Measurements from ENCODE around the gene ALG1.
"Not testable (repeated sequence)": the region's sequence is repeated elsewhere in the genome, so short reads cannot be mapped to it uniquely, and the experiment has no call there.

Gene ALG1

DNA sequence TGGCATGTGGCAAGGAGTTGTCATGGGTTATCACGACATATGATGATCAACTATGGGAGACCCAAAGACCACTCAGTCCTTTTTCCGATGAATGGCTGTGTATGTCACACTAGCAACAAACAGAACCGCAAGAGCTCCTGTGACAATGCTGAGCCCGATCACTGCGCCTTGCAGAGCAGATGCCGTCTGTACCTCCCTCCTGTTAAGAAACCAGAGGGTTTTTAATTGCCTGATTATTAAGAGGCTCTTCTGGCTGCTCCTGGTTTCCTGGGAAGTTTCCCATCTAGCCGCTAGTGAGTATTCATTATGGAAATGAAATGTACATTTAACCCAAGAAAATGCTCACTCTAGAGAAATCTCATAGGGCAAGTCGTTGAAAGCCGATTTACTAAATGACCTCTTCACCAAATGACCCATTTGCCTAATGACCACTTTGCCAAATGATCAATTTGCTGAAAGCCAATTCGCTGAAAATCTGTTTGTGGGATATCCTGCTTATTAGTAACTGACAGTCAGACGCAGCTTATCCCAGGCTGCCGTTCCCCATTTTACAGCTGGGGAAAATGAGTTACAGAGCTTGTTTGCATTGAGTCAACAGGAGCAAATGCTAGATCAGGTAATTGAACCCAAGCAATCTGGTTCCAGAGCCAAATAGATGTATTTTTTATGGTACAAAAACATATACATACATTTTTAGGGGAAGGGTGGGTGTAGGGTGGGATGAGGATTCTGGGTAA, 31.8 kb downstream of the ALG1 start:
- not testable (repeated sequence) for FAIRE-seq

DNA sequence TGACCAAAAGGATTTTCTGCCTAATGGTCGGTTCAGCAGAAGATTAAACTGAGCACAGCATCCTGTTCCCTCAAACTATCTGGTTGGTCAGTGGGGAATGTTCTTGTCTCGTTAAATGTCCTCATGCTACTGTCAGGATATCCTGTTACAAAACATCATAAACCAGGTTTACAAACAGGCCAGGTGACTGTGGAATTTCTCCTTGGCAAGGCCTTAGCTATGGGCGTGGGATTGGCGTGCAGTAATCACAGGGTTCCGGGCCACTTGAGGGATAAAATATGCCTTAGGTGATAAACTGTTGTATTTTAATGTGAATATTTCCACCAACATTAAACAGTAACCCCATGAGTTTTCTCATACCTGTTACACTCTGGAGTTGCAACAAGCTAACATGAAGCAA, 33.4 kb downstream of the ALG1 start:
- FAIRE-seq, result not testable (repeated sequence)

DNA sequence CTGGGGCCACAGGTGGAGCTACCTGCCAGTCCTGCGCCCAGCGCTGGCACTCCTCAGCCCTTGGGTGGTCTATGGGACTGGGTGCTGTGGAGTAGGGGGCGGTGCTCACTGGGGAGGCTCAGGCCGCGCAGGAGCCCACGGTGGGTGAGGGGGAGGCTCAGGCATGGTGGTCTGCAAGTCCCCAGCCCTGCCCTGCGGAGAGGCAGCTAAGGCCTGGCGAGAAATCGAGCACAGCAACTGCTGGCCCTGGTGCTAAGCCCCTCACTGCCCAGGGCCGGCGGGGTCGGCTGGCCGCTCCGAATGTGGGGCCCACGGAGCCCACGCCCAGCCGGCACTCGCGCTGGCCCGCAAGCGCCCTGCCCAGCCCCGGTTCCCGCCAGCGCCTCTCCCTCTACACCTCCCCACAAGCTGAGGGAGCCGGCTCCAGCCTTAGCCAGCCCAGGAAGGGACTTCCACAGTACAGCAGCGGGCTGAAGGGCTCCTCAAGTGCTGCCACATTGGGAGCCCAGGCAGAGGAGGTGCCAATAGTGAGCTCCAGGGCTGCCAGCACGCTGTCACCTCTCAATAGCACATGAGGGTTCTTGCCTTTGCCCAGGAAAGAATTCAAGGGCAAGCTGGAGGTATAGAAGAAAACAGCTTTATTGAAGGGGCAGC, 37.0 kb downstream of the ALG1 start:
- no peak for FAIRE-seq

DNA sequence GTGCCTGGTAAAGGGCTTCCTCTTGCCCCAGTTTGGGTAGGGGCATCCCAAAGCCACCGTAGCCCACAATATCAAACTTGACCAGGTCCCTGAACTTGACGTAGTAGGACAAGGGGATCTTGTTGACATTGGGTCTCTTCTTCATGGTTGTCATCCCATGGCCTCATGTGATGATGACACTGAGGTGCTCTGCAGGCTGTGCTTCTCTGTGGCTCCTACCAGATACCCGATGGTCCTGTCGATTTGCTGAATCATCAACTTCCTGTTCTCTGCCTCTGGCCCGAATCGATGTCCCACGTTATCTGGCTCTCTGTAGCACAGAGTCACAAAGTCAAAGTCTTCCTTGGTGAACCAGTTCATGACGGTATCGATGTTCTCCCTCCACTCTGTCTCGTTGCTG, 39.3 kb downstream of the ALG1 start:
- FAIRE-seq, result not testable (repeated sequence)

DNA sequence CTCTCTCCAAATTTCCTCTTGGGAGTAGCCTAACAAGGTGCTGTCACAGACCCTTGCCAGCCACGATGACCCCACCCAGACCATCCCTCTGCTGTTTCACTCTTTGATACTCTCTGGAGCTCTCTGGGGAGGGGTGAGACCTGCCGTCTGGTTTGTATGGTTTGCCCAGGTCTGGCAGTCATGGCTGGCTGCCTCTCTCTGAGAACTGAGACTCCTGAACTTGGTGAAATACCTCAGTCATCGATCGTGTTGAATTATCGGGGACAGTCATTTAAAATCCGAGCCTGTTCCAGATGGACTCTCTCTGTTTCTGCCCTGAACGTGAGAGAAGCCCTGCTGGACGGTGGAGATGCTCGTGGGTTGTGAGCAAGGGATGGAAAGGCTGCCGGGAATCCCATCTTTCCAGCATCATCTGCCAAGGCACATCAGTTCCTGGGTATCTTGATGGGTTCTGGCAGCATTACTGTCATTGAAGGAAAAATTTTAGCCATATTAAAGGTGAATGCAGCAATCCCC, 45.2 kb downstream of the ALG1 start:
- not testable (repeated sequence) for FAIRE-seq

DNA sequence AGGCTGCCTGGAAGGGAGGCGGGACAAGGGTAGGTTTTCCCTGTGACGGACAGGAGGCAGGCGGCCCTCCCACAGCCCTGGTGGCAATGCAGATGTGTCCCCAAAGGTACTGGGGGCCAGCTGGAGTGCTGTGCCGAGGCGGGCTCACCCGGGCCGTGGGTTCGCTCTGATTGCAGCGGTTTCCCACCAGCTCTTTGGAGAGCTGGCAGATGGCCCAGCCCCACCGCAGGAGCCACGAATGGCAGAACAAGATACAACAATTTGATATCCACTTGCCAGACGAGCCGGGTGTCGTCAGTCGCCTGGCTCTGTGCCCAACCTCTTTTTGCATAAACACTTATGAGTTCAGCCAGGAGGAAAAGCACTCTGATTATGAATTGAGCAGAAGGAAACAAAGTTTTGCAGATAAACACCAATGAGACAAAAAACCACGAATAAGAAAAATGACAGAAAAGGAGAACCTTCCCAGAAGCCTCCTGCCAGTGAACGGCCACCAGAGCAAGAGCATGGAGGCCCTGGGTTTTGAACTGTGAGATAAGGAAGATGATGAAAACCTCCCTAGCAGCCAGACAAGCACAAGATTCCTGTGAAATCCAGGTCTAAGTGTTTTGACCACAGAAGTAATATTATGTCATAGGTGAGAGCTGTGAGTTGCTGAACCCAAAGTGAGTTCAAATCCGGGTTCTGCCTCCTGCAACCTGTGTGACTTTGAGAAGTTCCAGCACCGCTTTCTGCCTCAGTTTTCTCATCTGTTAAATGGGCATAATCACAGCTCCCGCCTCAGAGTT, 45.9 kb downstream of the ALG1 start:
- FAIRE-seq, result not testable (repeated sequence)

DNA sequence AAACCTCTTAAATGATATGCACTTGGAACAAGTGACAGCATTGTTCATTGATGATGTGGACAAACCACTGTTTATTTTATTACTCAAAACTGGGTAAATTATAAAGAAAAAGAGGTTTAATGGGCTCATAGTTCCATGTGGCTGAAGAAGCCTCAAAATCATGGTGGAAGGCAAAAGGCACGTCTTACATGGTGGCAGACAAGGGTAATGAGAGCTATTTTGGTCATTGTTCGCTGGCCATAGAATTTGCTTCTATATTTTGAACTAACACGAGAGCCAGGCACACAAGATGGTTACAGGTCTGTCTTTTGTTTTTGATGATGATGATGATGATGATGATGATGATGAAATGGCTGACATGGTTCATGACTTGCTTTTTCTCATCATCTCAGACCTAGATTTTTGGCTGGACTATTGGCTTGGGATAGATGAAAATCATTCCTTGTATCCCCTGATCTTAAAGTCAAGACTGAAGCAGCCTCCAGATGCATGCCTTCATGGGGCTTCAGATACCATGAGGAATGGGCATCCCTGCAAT, 59.9 kb downstream of the ALG1 start:
- FAIRE-seq, result not testable (repeated sequence)

DNA sequence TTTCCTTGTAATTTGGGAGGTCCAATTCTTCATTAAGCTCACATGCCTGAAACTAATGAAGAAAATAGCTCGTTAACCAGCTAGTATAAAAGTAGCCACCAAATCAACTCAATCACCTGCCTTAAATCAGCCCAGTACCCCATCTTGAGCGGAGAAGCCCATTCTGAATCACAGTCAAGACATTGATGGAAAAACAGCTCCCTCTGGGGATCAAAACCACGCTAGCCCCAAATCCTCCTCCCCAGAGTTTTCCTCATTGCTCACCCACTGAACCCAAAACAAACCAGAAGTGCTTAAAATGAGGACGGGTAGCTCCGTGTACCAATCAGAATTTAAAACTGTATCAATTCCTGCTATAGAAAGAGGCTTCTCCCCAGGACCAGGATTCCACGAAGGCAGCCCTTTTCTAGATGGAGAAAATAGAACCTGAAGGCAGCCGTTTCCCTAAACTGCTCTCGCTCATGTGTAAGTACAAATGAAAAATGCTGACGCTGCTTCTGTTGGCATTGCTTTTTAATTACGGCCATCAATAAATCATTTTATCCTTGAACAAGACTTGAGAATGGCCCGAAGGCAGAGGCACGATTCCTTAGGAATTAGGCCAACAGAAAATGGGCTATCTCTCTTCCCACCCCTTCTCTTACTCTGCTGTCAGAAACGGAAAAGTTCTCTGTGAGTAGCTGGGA, 61.4 kb downstream of the ALG1 start:
- not testable (repeated sequence) for FAIRE-seq

DNA sequence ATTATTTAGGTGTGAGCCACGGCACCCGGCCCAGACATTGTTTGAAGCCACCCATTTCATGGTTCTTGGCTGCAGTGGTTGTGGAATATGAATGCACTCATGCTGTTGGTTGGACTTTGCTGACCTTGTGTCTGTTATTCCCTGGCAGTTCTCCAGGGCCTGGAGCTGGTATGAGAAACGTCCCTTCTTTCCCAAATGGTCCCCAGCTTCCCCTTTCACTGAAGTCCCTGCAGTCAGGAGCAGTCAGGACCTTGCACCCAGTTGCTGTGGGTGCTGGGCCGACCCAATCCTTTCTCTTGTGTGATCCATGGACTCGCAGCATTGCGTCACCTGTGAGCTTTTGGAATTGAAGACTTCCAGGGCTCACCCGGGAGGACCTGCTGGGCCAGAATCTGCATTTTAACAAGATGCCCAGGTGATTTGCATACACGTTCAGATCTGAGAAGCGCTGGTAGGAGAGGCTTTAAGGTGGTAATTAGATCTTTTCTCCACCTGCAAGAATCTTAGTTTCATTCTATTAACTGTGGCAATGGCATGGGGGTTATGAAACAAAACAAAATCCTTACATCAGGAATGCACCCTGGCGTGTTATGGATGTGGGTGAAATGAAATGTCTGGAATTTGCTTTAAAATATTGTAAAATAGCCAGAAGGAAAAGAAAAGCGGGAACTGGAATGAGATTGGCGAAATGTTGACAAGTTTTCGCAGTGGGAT, 63.3 kb downstream of the ALG1 start:
- not testable (repeated sequence) for FAIRE-seq
